WERI-Rb-1 (cell line): Measurements from ENCODE around the gene PRLH.

Experiments
- DNase-seq: peaks from one replicate; pipeline ENCODE4 v3.0.0-alpha.2; 2020
- H3K27ac ChIP-seq: fragments of 250-450 bp; sonication (Bioruptor Pico); 2 replicates; pipeline ENCODE4 v1.5.1; 2020; ENCODE audit warnings: mild to moderate bottlenecking, moderate library complexity
- H3K27me3 ChIP-seq: fragments of 250-450 bp; sonication (Bioruptor Pico); 2 replicates; pipeline ENCODE4 v1.5.1; 2021; ENCODE audit warnings: mild to moderate bottlenecking, low read depth, moderate library complexity; ENCODE audit not compliant: insufficient read depth, severe bottlenecking
- H3K36me3 ChIP-seq: fragments of 250-450 bp; sonication (Bioruptor Pico); 2 replicates; pipeline ENCODE4 v1.5.1; 2020; ENCODE audit warnings: mild to moderate bottlenecking, moderate library complexity
- H3K4me3 ChIP-seq: 2 replicates; pipeline ENCODE4 v1.5.1; 2011; ENCODE audit warnings: low read depth, mild to moderate bottlenecking, control low read depth, low read length
- H3K9me3 ChIP-seq: fragments of 250-450 bp; sonication (Bioruptor Pico); 2 replicates; pipeline ENCODE4 v1.5.1; 2021; ENCODE audit warnings: mild to moderate bottlenecking, moderate library complexity; ENCODE audit not compliant: severe bottlenecking
- TF ChIP-seq, protein P1 (sequence below): IDR thresholded peaks from 2 replicates; pipeline ENCODE4 v1.5.1; 2011; ENCODE audit warnings: low read depth, mild to moderate bottlenecking, control low read depth, inconsistent platforms, low read length

The PRLH gene

DNA sequence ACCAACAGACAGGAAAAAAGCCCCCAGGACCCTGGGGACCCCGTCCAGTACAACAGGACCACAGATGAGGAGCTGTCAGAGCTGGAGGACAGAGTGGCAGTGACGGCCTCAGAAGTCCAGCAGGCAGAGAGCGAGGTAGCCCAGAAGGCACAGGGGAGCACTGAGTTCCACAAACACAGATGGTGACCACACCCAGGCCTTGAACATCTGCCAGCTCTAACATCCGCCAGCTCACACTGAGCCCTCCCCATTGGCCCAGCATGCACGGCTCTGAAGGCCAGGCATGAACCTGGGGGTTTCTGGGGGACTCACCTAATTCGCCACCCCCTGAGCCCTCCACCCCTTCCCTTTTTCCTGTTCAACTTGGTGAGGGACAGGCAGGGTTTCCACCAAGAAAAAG lies 25.6 kb upstream of the PRLH start:
- H3K27me3 ChIP-seq: peaks cover 56% of the 10 kb centered on the region
- DNase-seq: no peak
- no peak overlapping the region for H3K4me3 ChIP-seq
- TF ChIP-seq, protein P1, sequence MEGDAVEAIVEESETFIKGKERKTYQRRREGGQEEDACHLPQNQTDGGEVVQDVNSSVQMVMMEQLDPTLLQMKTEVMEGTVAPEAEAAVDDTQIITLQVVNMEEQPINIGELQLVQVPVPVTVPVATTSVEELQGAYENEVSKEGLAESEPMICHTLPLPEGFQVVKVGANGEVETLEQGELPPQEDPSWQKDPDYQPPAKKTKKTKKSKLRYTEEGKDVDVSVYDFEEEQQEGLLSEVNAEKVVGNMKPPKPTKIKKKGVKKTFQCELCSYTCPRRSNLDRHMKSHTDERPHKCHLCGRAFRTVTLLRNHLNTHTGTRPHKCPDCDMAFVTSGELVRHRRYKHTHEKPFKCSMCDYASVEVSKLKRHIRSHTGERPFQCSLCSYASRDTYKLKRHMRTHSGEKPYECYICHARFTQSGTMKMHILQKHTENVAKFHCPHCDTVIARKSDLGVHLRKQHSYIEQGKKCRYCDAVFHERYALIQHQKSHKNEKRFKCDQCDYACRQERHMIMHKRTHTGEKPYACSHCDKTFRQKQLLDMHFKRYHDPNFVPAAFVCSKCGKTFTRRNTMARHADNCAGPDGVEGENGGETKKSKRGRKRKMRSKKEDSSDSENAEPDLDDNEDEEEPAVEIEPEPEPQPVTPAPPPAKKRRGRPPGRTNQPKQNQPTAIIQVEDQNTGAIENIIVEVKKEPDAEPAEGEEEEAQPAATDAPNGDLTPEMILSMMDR: no peak
- no peaks in the 10 kb centered on the region for H3K36me3 ChIP-seq
- no peak overlapping the region for H3K27ac ChIP-seq
- H3K9me3 ChIP-seq: no peaks in the 10 kb centered on the region

DNA sequence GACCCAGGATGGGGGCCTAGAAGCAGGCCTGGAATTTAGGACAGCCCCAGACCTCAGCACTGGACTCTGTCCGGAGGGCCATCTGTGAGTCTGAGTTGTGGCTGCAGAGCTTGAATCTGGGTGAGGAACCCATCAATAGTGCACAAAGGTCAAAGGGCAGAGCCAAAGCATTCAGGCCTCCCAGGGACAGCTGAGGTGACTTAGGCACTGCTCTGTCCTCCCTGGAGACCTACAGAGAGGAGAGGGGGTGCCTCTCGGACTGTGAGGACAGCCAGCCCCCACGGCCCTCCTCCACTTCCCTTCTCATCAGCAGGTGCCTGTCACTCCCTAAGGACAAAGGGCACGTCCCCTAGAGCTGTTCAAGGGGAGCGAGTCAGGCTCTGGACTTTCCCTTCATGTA lies 25.1 kb upstream of the PRLH start:
- H3K4me3 ChIP-seq: no peak overlapping the region
- TF ChIP-seq, protein P1: no peak
- peaks cover 56% of the 10 kb centered on the region for H3K27me3 ChIP-seq
- no peaks in the 10 kb centered on the region for H3K36me3 ChIP-seq
- no peaks in the 10 kb centered on the region for H3K9me3 ChIP-seq
- DNase-seq: no peak
- H3K27ac ChIP-seq: no peak overlapping the region

DNA sequence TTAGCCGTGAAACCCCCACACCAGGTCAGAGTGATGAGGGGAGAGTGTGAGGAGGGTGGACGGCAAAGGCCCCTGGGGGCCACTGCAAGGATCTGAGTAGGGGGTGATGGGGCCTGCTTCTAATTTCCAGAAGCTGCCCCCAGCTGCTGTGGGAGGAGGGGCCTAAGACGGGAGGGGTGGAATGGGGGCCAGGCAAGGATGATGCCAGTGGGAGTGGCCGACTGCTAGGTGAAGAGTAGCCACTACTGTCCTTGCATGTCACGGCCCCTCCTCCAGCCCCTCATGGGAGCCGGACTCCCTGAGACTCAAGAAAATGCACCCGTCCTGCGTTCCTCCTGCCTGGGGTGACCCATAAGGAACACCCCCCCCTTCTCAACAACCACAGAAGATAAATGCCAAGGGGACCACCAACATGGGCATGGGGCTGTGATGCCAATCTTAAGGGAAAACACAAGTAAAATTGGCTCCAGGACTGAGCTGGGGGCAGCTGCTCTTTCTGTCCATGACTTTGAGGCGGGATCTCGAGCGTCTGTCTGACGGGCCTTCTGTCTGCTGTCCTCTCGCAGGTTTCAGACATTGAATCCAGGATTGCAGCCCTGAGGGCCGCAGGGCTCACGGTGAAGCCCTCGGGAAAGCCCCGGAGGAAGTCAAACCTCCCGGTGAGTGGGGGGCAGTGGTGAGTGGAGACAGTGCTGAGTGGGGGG lies 24.2 kb upstream of the PRLH start:
- no peaks in the 10 kb centered on the region for H3K36me3 ChIP-seq
- no peaks in the 10 kb centered on the region for H3K9me3 ChIP-seq
- H3K27me3 ChIP-seq: peaks cover 48% of the 10 kb centered on the region
- DNase-seq: no peak
- TF ChIP-seq, protein P1: no peak
- no peak overlapping the region for H3K27ac ChIP-seq
- H3K4me3 ChIP-seq: no peak overlapping the region

DNA sequence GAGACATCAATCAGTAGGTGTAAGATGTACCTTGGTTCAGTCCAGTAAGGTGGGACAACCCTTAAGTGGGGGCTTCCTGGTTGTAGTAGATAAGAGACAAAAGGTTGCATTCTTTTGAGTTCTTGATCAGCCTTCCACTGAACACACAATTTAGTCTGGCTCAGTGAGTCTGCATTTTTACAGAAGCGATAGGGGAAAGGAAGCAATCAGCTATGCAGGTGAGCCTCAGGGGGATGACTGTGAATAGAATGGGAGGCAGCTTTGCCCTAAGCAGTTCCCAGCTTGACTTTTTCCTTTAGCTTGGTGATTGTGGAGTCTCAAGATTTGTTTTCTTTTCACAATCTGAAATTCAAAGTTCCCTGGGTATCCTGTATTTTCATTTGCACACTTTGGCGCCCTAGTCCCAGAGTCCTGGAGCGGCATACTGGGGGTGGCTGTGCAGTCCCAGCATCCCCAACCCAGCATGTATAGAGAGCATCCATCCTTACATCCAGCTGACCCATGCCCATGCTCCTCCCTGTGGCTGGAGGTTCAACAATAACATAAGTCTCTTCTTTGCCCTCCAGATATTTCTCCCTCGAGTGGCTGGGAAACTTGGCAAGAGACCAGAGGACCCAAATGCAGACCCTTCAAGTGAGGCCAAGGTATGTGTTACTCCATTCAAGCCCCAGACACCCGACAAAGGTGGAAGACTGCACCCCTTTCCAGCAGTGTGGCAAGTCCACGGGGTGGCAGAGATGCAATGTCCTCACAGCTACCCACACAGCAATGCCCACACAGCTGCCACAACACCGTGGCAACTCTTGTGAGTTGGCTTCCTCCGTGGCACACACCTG lies 20.1 kb upstream of the PRLH start:
- Histone ChIP-seq H3K27me3 (peaks cover 44% of the 10 kb centered on the region), H3K9me3 (no peaks in the 10 kb centered on the region), H3K27ac (no peak overlapping the region), H3K36me3 (no peaks in the 10 kb centered on the region), H3K4me3 (no peak overlapping the region)
- DNase-seq: no peak
- TF ChIP-seq, protein P1: no peak

DNA sequence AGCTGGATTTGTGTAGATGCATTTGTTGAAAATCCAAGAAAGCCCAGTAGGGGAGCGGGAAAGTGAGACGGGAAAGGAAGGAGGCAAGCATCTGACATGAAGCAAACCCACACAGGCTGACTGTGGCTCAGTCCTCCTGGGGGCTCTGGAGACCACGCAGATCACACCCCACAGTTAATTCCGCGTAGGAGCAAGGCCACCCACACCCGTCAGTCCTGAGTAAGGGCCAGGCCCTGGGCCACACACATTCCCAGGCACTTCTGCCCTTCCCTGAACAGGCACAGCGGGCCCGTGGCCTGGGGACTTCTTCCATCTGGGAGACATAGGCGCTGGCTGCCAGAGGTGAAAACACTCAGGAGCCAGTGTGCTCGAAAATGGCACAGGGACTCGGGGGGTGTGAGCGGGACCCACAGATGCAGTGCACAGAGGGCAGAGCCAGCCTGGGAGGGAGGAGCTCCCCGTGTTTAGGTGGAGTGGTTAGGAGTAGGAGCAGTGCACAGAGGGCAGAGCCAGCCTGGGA lies 19.4 kb upstream of the PRLH start:
- H3K27me3 ChIP-seq: peaks cover 45% of the 10 kb centered on the region
- no peaks in the 10 kb centered on the region for H3K9me3 ChIP-seq
- no peak for DNase-seq
- H3K27ac ChIP-seq: no peak overlapping the region
- no peak overlapping the region for H3K4me3 ChIP-seq
- no peaks in the 10 kb centered on the region for H3K36me3 ChIP-seq
- TF ChIP-seq, protein P1: no peak
